ENCODE results near the gene CDK13.
A peak's percentile ranks its signal among the peaks of the same experiment; 100 is the strongest.

The CDK13 gene

DNA sequence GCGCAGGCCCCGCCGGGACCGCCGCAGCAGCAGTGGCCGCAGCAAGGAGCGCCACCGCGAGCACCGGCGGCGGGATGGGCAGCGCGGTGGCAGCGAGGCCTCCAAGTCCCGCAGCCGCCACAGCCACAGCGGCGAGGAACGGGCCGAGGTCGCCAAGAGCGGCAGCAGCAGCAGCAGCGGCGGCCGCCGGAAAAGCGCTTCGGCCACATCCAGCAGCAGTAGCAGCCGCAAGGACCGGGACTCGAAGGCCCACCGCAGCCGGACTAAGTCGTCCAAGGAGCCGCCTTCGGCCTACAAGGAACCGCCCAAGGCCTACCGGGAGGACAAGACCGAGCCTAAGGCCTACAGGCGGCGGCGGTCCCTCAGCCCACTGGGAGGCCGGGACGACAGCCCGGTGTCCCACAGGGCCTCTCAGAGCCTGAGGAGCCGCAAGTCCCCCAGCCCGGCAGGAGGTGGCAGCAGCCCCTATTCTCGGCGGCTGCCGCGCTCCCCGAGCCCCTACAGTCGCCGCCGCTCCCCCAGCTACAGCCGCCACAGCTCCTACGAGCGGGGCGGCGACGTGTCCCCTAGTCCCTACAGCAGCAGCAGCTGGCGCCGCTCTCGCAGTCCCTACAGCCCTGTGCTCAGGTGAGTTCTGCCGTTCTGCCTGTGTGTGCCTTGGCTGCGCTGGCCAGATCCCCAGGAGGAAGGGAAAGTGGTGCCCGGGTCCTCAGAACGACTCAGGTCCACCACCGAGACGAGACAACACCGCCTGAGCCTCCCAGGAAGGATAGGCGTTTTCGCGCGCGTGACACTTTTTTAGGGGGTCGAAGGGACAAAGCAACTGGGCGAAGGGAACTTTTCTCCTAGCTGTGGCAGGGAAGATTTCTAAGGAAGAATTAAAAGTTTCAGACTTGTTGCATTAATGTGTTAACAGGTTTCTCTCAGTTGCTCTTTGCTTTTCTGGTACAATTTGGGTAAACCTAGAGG is 1.5 kb downstream of the CDK13 start:
- H3K9me3 Mint-ChIP-seq, result peaks cover 16% of the 10 kb centered on the region
- H3K36me3 Mint-ChIP-seq (ENCODE audit: low read depth), result peaks cover 36% of the 10 kb centered on the region
- peaks cover 41% of the 10 kb centered on the region for H3K4me1 Mint-ChIP-seq
- H3K4me3 Mint-ChIP-seq, result peak overlapping the region; percentile 99
- peak; percentile 74 for DNase-seq
- peak overlapping the region; percentile 99 for H3K27ac Mint-ChIP-seq
- H3K27me3 Mint-ChIP-seq (ENCODE audit: low read depth, poor library complexity), result peaks cover 6% of the 10 kb centered on the region
- TF ChIP-seq, protein P1, sequence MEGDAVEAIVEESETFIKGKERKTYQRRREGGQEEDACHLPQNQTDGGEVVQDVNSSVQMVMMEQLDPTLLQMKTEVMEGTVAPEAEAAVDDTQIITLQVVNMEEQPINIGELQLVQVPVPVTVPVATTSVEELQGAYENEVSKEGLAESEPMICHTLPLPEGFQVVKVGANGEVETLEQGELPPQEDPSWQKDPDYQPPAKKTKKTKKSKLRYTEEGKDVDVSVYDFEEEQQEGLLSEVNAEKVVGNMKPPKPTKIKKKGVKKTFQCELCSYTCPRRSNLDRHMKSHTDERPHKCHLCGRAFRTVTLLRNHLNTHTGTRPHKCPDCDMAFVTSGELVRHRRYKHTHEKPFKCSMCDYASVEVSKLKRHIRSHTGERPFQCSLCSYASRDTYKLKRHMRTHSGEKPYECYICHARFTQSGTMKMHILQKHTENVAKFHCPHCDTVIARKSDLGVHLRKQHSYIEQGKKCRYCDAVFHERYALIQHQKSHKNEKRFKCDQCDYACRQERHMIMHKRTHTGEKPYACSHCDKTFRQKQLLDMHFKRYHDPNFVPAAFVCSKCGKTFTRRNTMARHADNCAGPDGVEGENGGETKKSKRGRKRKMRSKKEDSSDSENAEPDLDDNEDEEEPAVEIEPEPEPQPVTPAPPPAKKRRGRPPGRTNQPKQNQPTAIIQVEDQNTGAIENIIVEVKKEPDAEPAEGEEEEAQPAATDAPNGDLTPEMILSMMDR (IDR thresholded peaks at IDR 0.05), result peak; percentile 20

DNA sequence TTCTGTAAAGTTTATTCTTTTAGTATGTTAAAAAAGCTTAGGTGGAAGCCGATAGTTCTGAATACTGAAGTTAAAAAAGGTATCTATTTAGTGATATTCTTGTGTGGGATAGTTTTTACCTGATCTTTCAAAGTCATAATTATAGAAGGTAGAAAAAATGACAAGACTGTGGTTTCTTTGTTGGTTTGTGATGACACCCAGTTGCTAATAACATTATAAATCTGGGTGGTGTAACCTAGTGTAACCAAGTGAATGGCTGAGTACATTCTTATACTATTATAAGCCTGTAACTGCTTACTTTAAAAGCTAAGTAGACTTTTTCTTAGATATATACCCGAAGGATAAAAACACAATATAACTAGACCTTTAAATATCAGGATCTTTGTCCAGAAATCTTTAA is 2.3 kb downstream of the CDK13 start:
- Mint-ChIP-seq H3K27ac (peak overlapping the region; percentile 99), H3K4me1 (peaks cover 46% of the 10 kb centered on the region), H3K36me3 (ENCODE audit: low read depth) (peaks cover 45% of the 10 kb centered on the region), H3K27me3 (ENCODE audit: low read depth, poor library complexity) (peaks cover 3% of the 10 kb centered on the region), H3K9me3 (peaks cover 20% of the 10 kb centered on the region), H3K4me3 (peak overlapping the region; percentile 99)
- DNase-seq, result no peak
- TF ChIP-seq, protein P1 (IDR thresholded peaks at IDR 0.05), result no peak

DNA sequence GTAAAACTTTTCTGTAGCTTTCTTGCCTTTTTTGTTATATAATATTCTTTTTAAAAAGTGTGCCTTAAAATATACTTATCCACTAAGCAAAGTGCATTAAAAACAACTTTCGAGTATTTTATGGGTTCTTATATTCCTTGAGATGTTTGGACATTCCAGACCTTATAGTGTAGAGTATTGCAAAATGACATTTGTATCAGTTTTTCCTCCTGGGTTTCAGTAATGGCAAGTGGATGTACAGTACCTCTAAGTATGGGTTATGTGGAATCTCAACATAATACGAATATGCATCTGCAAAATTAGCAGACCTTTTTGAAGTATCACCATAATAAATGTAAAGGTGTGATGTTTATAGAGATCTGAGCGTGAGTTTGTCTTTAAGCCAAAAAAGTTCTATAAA is 2.7 kb downstream of the CDK13 start:
- Mint-ChIP-seq H3K9me3 (peaks cover 20% of the 10 kb centered on the region), H3K36me3 (ENCODE audit: low read depth) (peaks cover 49% of the 10 kb centered on the region), H3K27me3 (ENCODE audit: low read depth, poor library complexity) (peaks cover 3% of the 10 kb centered on the region), H3K4me3 (peak overlapping the region; percentile 99), H3K4me1 (peaks cover 41% of the 10 kb centered on the region), H3K27ac (peak overlapping the region; percentile 51)
- DNase-seq, result no peak
- TF ChIP-seq, protein P1 (IDR thresholded peaks at IDR 0.05), result no peak

DNA sequence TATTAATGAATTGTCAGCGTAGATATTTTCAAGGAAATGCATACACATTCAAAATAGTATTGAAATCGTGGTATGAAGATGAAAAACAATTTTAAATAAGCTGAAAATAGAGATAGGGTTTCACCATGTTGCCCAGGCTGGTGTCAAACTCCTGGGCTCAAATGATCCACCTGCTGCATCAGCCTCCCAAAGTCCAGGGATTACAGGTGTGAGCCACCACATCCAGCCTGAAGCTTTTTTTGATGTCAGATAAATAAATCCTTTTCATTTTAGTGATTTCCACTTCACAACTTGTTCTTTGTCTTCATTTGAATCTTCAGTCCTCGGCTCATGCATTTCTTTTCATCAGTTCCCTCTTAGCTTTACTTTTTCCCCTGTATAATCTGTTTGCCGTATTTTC is 4.6 kb downstream of the CDK13 start:
- Mint-ChIP-seq H3K9me3 (peaks cover 35% of the 10 kb centered on the region), H3K4me1 (peaks cover 28% of the 10 kb centered on the region), H3K36me3 (ENCODE audit: low read depth) (peaks cover 67% of the 10 kb centered on the region), H3K27me3 (ENCODE audit: low read depth, poor library complexity) (peaks cover 3% of the 10 kb centered on the region), H3K27ac (no peak overlapping the region), H3K4me3 (peak overlapping the region; percentile 67)
- no peak for DNase-seq
- TF ChIP-seq, protein P1 (IDR thresholded peaks at IDR 0.05), result no peak

DNA sequence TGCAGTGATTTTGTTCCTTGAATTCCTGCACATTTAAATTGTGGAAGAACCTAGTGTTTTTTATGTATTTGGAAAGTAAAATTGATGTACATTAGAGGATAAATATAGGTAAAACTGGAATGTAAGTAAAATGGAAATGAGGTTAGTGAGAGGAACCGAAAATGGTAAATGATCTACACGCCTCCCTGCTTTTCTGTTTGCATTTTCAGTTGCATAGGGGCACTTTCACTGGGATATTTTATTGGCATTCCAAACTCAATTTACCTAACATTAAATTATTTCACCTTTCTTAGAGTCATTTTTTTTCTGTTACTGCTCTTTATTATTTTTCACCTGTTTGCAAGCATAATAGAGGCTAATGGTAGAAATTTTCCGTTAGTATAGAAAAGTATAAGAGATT is 8.0 kb downstream of the CDK13 start:
- peaks cover 92% of the 10 kb centered on the region for H3K36me3 Mint-ChIP-seq (ENCODE audit: low read depth)
- TF ChIP-seq, protein P1 (IDR thresholded peaks at IDR 0.05), result no peak
- no peak overlapping the region for H3K4me3 Mint-ChIP-seq
- H3K27ac Mint-ChIP-seq, result no peak overlapping the region
- no peak for DNase-seq
- peaks cover 64% of the 10 kb centered on the region for H3K9me3 Mint-ChIP-seq
- peaks cover 3% of the 10 kb centered on the region for H3K27me3 Mint-ChIP-seq (ENCODE audit: low read depth, poor library complexity)
- H3K4me1 Mint-ChIP-seq, result peaks cover 24% of the 10 kb centered on the region
